HPDE6-E6E7 (cell line): ENCODE measurements around the gene TSC22D1.
A peak's percentile ranks its signal among the peaks of the same experiment; 100 is the strongest.
"Not testable (repeated sequence)": the region's sequence is repeated elsewhere in the genome, so short reads cannot be mapped to it uniquely, and the experiment has no call there.

Source experiments
- DNase-seq: peaks from one replicate; pipeline ENCODE4 v3.0.0; 2011; ENCODE audit warnings: missing footprints; ENCODE audit errors: extremely low spot score

The TSC22D1 gene

GRCh38 chr13:44573071-44573470 lies 3.1 kb downstream of the TSC22D1 start:
- DNase-seq: no peak

GRCh38 chr13:44566601-44567000 lies 9.5 kb downstream of the TSC22D1 start:
- DNase-seq: no peak

GRCh38 chr13:44565881-44566280 lies 10.2 kb downstream of the TSC22D1 start:
- DNase-seq: no peak

GRCh38 chr13:44564936-44565335 lies 11.2 kb downstream of the TSC22D1 start:
- no peak for DNase-seq

GRCh38 chr13:44562853-44563252 lies 13.3 kb downstream of the TSC22D1 start:
- not testable (repeated sequence) for DNase-seq

GRCh38 chr13:44561351-44561750 lies 14.8 kb downstream of the TSC22D1 start:
- no peak for DNase-seq

GRCh38 chr13:44557986-44558385 lies 18.1 kb downstream of the TSC22D1 start:
- DNase-seq: no peak

- no peak for DNase-seq
Observed at GRCh38 chr13:44555207-44555606, 20.9 kb downstream of the TSC22D1 start.

GRCh38 chr13:44549476-44549875 lies 26.7 kb downstream of the TSC22D1 start:
- no peak for DNase-seq

GRCh38 chr13:44546164-44546563 lies 30.0 kb downstream of the TSC22D1 start:
- no peak for DNase-seq

GRCh38 chr13:44543369-44543768 lies 32.8 kb downstream of the TSC22D1 start:
- DNase-seq: no peak

- DNase-seq: no peak
Observed at GRCh38 chr13:44542361-44542760, 33.8 kb downstream of the TSC22D1 start.

- no peak for DNase-seq
Observed at GRCh38 chr13:44541601-44542000, 34.5 kb downstream of the TSC22D1 start.

GRCh38 chr13:44540761-44541434 lies 35.2 kb downstream of the TSC22D1 start:
- DNase-seq: no peak

GRCh38 chr13:44537248-44537647 lies 38.9 kb downstream of the TSC22D1 start:
- DNase-seq: no peak

GRCh38 chr13:44523146-44524015 lies 52.7 kb downstream of the TSC22D1 start:
- peak; percentile 8 for DNase-seq

GRCh38 chr13:44519642-44520041 lies 56.5 kb downstream of the TSC22D1 start:
- no peak for DNase-seq

- DNase-seq: no peak
Observed at GRCh38 chr13:44516771-44517170, 59.4 kb downstream of the TSC22D1 start.

GRCh38 chr13:44514278-44514677 lies 61.9 kb downstream of the TSC22D1 start:
- DNase-seq: no peak

- DNase-seq: not testable (repeated sequence)
Observed at GRCh38 chr13:44509853-44510252, 66.3 kb downstream of the TSC22D1 start.

- no peak for DNase-seq
Observed at GRCh38 chr13:44508562-44509077, 67.5 kb downstream of the TSC22D1 start.

- DNase-seq: no peak
Observed at GRCh38 chr13:44507639-44508038, 68.5 kb downstream of the TSC22D1 start.

GRCh38 chr13:44506719-44507118 lies 69.4 kb downstream of the TSC22D1 start:
- no peak for DNase-seq
